Neural cell (in vitro differentiated cells): Measurements from ENCODE around the gene RAB11FIP4. TPM values are rescaled to one million over a fixed set of nuclear protein-coding genes. Genes with fewer than 3 reads are reported as not detected.

Experiments
- H2AFZ ChIP-seq: fragments of 200-600, 300-800 bp; sonication (generic), shearing (Covaris generic); 2 replicates; pipeline ENCODE4 v1.6.0; 2014; ENCODE audit warnings: low read depth, mild to moderate bottlenecking, antibody characterized with exemption, low read length, moderate library complexity
- H3F3A ChIP-seq: fragments of 200-600 bp; shearing (Covaris generic); 2 replicates; pipeline ENCODE4 v1.6.1; 2016; ENCODE audit warnings: mild to moderate bottlenecking, moderate library complexity, mixed read lengths, antibody characterized with exemption, low read length; ENCODE audit not compliant: insufficient read depth, poor library complexity, severe bottlenecking
- H3K27ac ChIP-seq: fragments of 200-600, 300-800 bp; sonication (generic), shearing (Covaris generic); 2 replicates; pipeline ENCODE4 v1.5.1; 2014; ENCODE audit warnings: mild to moderate bottlenecking, low read length, moderate library complexity
- H3K27me3 ChIP-seq: fragments of 300-800, 200-600 bp; sonication (generic), shearing (Covaris generic); 2 replicates; pipeline ENCODE4 v1.6.0; 2014; ENCODE audit warnings: mild to moderate bottlenecking, low read depth, low read length, moderate library complexity; ENCODE audit not compliant: insufficient read depth
- H3K36me3 ChIP-seq: fragments of 300-800, 200-600 bp; sonication (generic), shearing (Covaris generic); 2 replicates; pipeline ENCODE4 v1.5.1; 2014; ENCODE audit warnings: mild to moderate bottlenecking, antibody characterized with exemption, low read length, moderate library complexity; ENCODE audit not compliant: insufficient read depth
- H3K4me2 ChIP-seq: fragments of 300-800, 200-600 bp; sonication (generic), shearing (Covaris generic); 2 replicates; pipeline ENCODE4 v1.6.0; 2014; ENCODE audit warnings: mild to moderate bottlenecking, low read length
- H3K4me3 ChIP-seq: fragments of 300-800, 200-600 bp; sonication (generic), shearing (Covaris generic); 2 replicates; pipeline ENCODE4 v1.5.1; 2014; ENCODE audit warnings: mild to moderate bottlenecking, low read length, moderate library complexity
- H3K79me2 ChIP-seq: fragments of 200-600 bp; shearing (Covaris generic); replicated peaks from 2 replicates; pipeline ENCODE4 v1.6.0; 2014; ENCODE audit warnings: mild to moderate bottlenecking, low read length, moderate library complexity; ENCODE audit not compliant: insufficient read depth
- H3K9ac ChIP-seq: fragments of 300-800, 200-600 bp; sonication (generic), shearing (Covaris generic); 2 replicates; pipeline ENCODE4 v1.6.1; 2016; ENCODE audit warnings: mild to moderate bottlenecking, low read length, mixed read lengths
- H3K9me2 ChIP-seq: fragments of 200-600 bp; shearing (Covaris generic); 2 replicates; pipeline ENCODE4 v1.6.1; 2016; ENCODE audit warnings: mild to moderate bottlenecking, low read length, mixed read lengths; ENCODE audit not compliant: insufficient read depth
- H3K9me3 ChIP-seq: fragments of 200-600, 300-800 bp; sonication (generic), shearing (Covaris generic); 2 replicates; pipeline ENCODE4 v1.6.1; 2016; ENCODE audit warnings: mild to moderate bottlenecking, mixed run types, low read length, moderate library complexity, mixed read lengths
- H4K20me1 ChIP-seq: fragments of 200-600 bp; shearing (Covaris generic); 2 replicates; pipeline ENCODE4 v1.6.1; 2016; ENCODE audit warnings: mild to moderate bottlenecking, mixed run types; ENCODE audit not compliant: insufficient read depth
- CTCF ChIP-seq: fragments of 450-650 bp; IDR thresholded peaks from 2 replicates; pipeline ENCODE4 v1.5.1; 2014; ENCODE audit warnings: antibody characterized with exemption, mild to moderate bottlenecking, moderate library complexity; ENCODE audit not compliant: poor library complexity, severe bottlenecking
- EP300 ChIP-seq: fragments of 450-650 bp; conservative IDR thresholded peaks from 2 replicates; pipeline ENCODE4 v1.6.1; 2014; ENCODE audit warnings: antibody characterized with exemption, mild to moderate bottlenecking, moderate library complexity; ENCODE audit not compliant: poor library complexity, severe bottlenecking
- EZH2 ChIP-seq: fragments of 200-600, 300-800 bp; shearing (Covaris generic), sonication (generic); IDR thresholded peaks from 2 replicates; pipeline ENCODE4 v1.6.1; 2014; ENCODE audit warnings: antibody characterized with exemption, low read length, borderline replicate concordance, mild to moderate bottlenecking; ENCODE audit not compliant: insufficient read depth, poor library complexity, severe bottlenecking
- MXI1 ChIP-seq: fragments of 450-650 bp; conservative IDR thresholded peaks from 2 replicates; pipeline ENCODE4 v1.6.1; 2014; ENCODE audit warnings: antibody characterized with exemption, mild to moderate bottlenecking; ENCODE audit not compliant: poor library complexity, severe bottlenecking
- POLR2AphosphoS5 ChIP-seq: IDR thresholded peaks from 2 replicates; pipeline ENCODE4 v1.6.1; 2012
- RAD21 ChIP-seq: fragments of 450-650 bp; conservative IDR thresholded peaks from 2 replicates; pipeline ENCODE4 v1.6.1; 2014; ENCODE audit warnings: antibody characterized with exemption, mild to moderate bottlenecking, moderate library complexity
- REST ChIP-seq: IDR thresholded peaks from 2 replicates; pipeline ENCODE4 v1.6.1; 2012; ENCODE audit warnings: borderline replicate concordance
- SMC3 ChIP-seq: fragments of 450-650 bp; conservative IDR thresholded peaks from 2 replicates; pipeline ENCODE4 v1.6.1; 2014; ENCODE audit warnings: antibody characterized with exemption, mild to moderate bottlenecking, moderate library complexity; ENCODE audit not compliant: poor library complexity
- TAF1 ChIP-seq: IDR thresholded peaks from 2 replicates; pipeline ENCODE4 v1.6.1; 2012; ENCODE audit warnings: low read depth
- polyA plus RNA-seq: library from polyadenylated mRNA; depleted of rRNA; stranded (reverse); fragments of >200 nt; gene quantifications from 2 replicates; pipeline ENCODE4 v1.2.3, GENCODE V29; 2014

RAB11FIP4 gene
- polyA plus RNA-seq, 1 donor from 2014 or later = 14.4 TPM

- no peaks in the 10 kb centered on the region for H3K36me3 ChIP-seq
- no peaks in the 10 kb centered on the region for H4K20me1 ChIP-seq
- no peak overlapping the region for H3K9ac ChIP-seq
- no peak overlapping the region for H3K4me3 ChIP-seq
- H3K4me2 ChIP-seq = no peak overlapping the region
- no peak overlapping the region for H3K27ac ChIP-seq
- no peak overlapping the region for H2AFZ ChIP-seq
- no peaks in the 10 kb centered on the region for H3F3A ChIP-seq
- no peaks in the 10 kb centered on the region for H3K79me2 ChIP-seq
- TF ChIP-seq POLR2AphosphoS5 (no peak), CTCF (no peak), RAD21 (no peak)
- H3K27me3 ChIP-seq = no peaks in the 10 kb centered on the region
- no peaks in the 10 kb centered on the region for H3K9me2 ChIP-seq
- H3K9me3 ChIP-seq = no peaks in the 10 kb centered on the region
Measured at GRCh38 chr17:31536451-31536850, 145.0 kb downstream of the RAB11FIP4 start.

GRCh38 chr17:31537565-31538011, 146.1 kb downstream of the RAB11FIP4 start:
- H3F3A ChIP-seq = no peaks in the 10 kb centered on the region
- H2AFZ ChIP-seq = no peak overlapping the region
- H3K27ac ChIP-seq = no peak overlapping the region
- no peaks in the 10 kb centered on the region for H3K9me2 ChIP-seq
- H3K9ac ChIP-seq = no peak overlapping the region
- H3K36me3 ChIP-seq = no peaks in the 10 kb centered on the region
- no peak for TF ChIP-seq TAF1
- H3K4me3 ChIP-seq = no peak overlapping the region
- H3K79me2 ChIP-seq = no peaks in the 10 kb centered on the region
- no peaks in the 10 kb centered on the region for H3K27me3 ChIP-seq
- H3K9me3 ChIP-seq = no peaks in the 10 kb centered on the region
- H3K4me2 ChIP-seq = no peak overlapping the region
- no peaks in the 10 kb centered on the region for H4K20me1 ChIP-seq

- H3K4me3 ChIP-seq = no peak overlapping the region
- no peaks in the 10 kb centered on the region for H3K27me3 ChIP-seq
- no peaks in the 10 kb centered on the region for H3K79me2 ChIP-seq
- no peak overlapping the region for H3K9ac ChIP-seq
- no peak overlapping the region for H2AFZ ChIP-seq
- H3K9me3 ChIP-seq = no peaks in the 10 kb centered on the region
- no peak for TF ChIP-seq REST
- TF ChIP-seq POLR2AphosphoS5 = no peak
- no peak for TF ChIP-seq MXI1
- no peak for TF ChIP-seq SMC3
- no peak for TF ChIP-seq CTCF
- no peak for TF ChIP-seq RAD21
- no peak for TF ChIP-seq TAF1
- no peak for TF ChIP-seq EP300
- TF ChIP-seq EZH2 = no peak
- no peaks in the 10 kb centered on the region for H3K36me3 ChIP-seq
- no peaks in the 10 kb centered on the region for H3F3A ChIP-seq
- no peak overlapping the region for H3K27ac ChIP-seq
- H4K20me1 ChIP-seq = no peaks in the 10 kb centered on the region
- no peaks in the 10 kb centered on the region for H3K9me2 ChIP-seq
- H3K4me2 ChIP-seq = no peak overlapping the region
Measured at GRCh38 chr17:31538080-31538762, 146.7 kb downstream of the RAB11FIP4 start.
